ENCODE data around the gene ICAM4.
A peak's percentile ranks its signal among the peaks of the same experiment; 100 is the strongest.

The ICAM4 gene

GRCh38 chr19:10283301-10284064 lies 3.3 kb upstream of the ICAM4 start:
- TF ChIP-seq CTCF (conservative IDR thresholded peaks at IDR 0.05; ENCODE audit: low read depth): no peak
- DNase-seq (ENCODE audit: low spot score): no peak
- peak overlapping the region; percentile 59 for H3K27ac ChIP-seq
- ChIA-PET POLR2A (ENCODE audit: low non-redundant PET) (no interaction called here), CTCF (interaction anchor here (0.9 to 2.0 kb wide), 2 partner anchors 25 to 105 kb away, joined by 3 to 4 read pairs; no protein-coding TSS in a partner anchor)

- TF ChIP-seq CTCF (conservative IDR thresholded peaks at IDR 0.05; ENCODE audit: low read depth): no peak
- POLR2A ChIA-PET (ENCODE audit: low non-redundant PET): no interaction called here
- H3K27ac ChIP-seq: peak overlapping the region; percentile 93
- CTCF ChIA-PET: interaction anchor here (0.9 to 2.0 kb wide), 3 partner anchors 15 to 104 kb away, joined by 3 to 4 read pairs (median 4); no protein-coding TSS in a partner anchor
- no peak for DNase-seq (ENCODE audit: low spot score)
These were observed 2.4 kb upstream of the ICAM4 start for GRCh38 chr19:10284065-10284959.

- CTCF ChIA-PET: interaction anchor here (1.2 to 2.0 kb wide), 2 partner anchors 15 to 26 kb away, joined by 4 read pairs; no protein-coding TSS in a partner anchor
- POLR2A ChIA-PET (ENCODE audit: low non-redundant PET): no interaction called here
- DNase-seq (ENCODE audit: low spot score): no peak
- no peak for TF ChIP-seq CTCF (conservative IDR thresholded peaks at IDR 0.05; ENCODE audit: low read depth)
- H3K27ac ChIP-seq: peak overlapping the region; percentile 93
These were observed 1.8 kb upstream of the ICAM4 start for GRCh38 chr19:10284960-10285278.

- peak overlapping the region; percentile 93 for H3K27ac ChIP-seq
- CTCF ChIA-PET: interaction anchor here (0.6 to 2.0 kb wide), 4 partner anchors 11 to 27 kb away, joined by 3 to 4 read pairs (median 4); no protein-coding TSS in a partner anchor
- DNase-seq (ENCODE audit: low spot score): no peak
- TF ChIP-seq CTCF (conservative IDR thresholded peaks at IDR 0.05; ENCODE audit: low read depth): no peak
- POLR2A ChIA-PET (ENCODE audit: low non-redundant PET): interaction anchor here (0.6 to 1.5 kb wide), 3 partner anchors 12 to 30 kb away, joined by 3 to 7 read pairs (median 4); partner anchors contain the start of gene ICAM1
These were observed 1.4 kb upstream of the ICAM4 start for GRCh38 chr19:10285393-10285792.

- TF ChIP-seq CTCF (conservative IDR thresholded peaks at IDR 0.05; ENCODE audit: low read depth): no peak
- CTCF ChIA-PET: interaction anchor here (0.6 to 1.2 kb wide), 4 partner anchors 18 to 32 kb away, joined by 3 to 5 read pairs (median 4); partner anchors contain the start of gene ICAM1
- peak; percentile 94 for DNase-seq (ENCODE audit: low spot score)
- peak overlapping the region; percentile 93 for H3K27ac ChIP-seq
- POLR2A ChIA-PET (ENCODE audit: low non-redundant PET): interaction anchor here (2.5 kb wide), 1 partner anchor 18 kb away, joined by 15 read pairs; the partner anchor contains the start of gene ICAM1
These were observed 2.0 kb downstream of the ICAM4 start for GRCh38 chr19:10288662-10289166.
